GM18867 (cell line): ENCODE measurements around the gene ARHGAP45.
"Not testable (repeated sequence)": the region's sequence is repeated elsewhere in the genome, so short reads cannot be mapped to it uniquely, and the experiment has no call there.

Experiments used
- ATAC-seq: cut with Tn5 transposase; IDR thresholded peaks from one replicate; pipeline ENCODE4 v1.9.1; 2021; ENCODE audit warnings: mild to moderate bottlenecking, moderate library complexity; ENCODE audit not compliant: unreplicated experiment

ARHGAP45 gene

GRCh38 chr19:1114728-1115127 is 47.8 kb downstream of the ARHGAP45 start:
- ATAC-seq = not testable (repeated sequence)

GRCh38 chr19:1115646-1116420 is 48.9 kb downstream of the ARHGAP45 start:
- ATAC-seq = no peak

- ATAC-seq = no peak
These were observed 50.0 kb downstream of the ARHGAP45 start for GRCh38 chr19:1116726-1117581.

GRCh38 chr19:1117654-1118053 is 50.7 kb downstream of the ARHGAP45 start:
- ATAC-seq = no peak

GRCh38 chr19:1118999-1119398 is 52.0 kb downstream of the ARHGAP45 start:
- ATAC-seq = no peak

GRCh38 chr19:1119475-1120217 is 52.7 kb downstream of the ARHGAP45 start:
- ATAC-seq = no peak

GRCh38 chr19:1121395-1121794 is 54.4 kb downstream of the ARHGAP45 start:
- no peak for ATAC-seq

GRCh38 chr19:1122021-1122971 is 55.3 kb downstream of the ARHGAP45 start:
- no peak for ATAC-seq

GRCh38 chr19:1122972-1123363 is 56.0 kb downstream of the ARHGAP45 start:
- ATAC-seq = peak; percentile 50

GRCh38 chr19:1123381-1123780 is 56.4 kb downstream of the ARHGAP45 start:
- ATAC-seq = no peak

GRCh38 chr19:1123885-1124677 is 57.1 kb downstream of the ARHGAP45 start:
- ATAC-seq = no peak

GRCh38 chr19:1125601-1126467 is 58.9 kb downstream of the ARHGAP45 start:
- ATAC-seq = no peak

- no peak for ATAC-seq
These were observed 60.2 kb downstream of the ARHGAP45 start for GRCh38 chr19:1126984-1127760.

- ATAC-seq = no peak
These were observed 61.1 kb downstream of the ARHGAP45 start for GRCh38 chr19:1128106-1128505.

- not testable (repeated sequence) for ATAC-seq
These were observed 62.1 kb downstream of the ARHGAP45 start for GRCh38 chr19:1129084-1129483.

GRCh38 chr19:1129535-1129934 is 62.6 kb downstream of the ARHGAP45 start:
- no peak for ATAC-seq
